PC-9 (cell line): ENCODE results near the gene CGA. TPM values are rescaled to one million over a fixed set of nuclear protein-coding genes. Genes with fewer than 3 reads are reported as not detected.

Experiments
- BruUV-seq: library from RNA; stranded (reverse); fragments of 400-500 nt; replicated peaks from 2 replicates; lab custom pipeline; 2021; lab: Mats Ljungman, UMichigan
- CTCF ChIA-PET: fragments of 300-600 bp; sonication (Branson Sonifier 250); formaldehyde crosslinking; loops from one replicate; lab custom pipeline; 2022; ENCODE audit warnings: antibody characterized with exemption; lab: Charles Lee
- POLR2A ChIA-PET: fragments of 300-600 bp; sonication (Branson Sonifier 250); formaldehyde crosslinking; loops from one replicate; lab custom pipeline; 2022; ENCODE audit warnings: antibody characterized with exemption; ENCODE audit not compliant: unreplicated experiment; lab: Charles Lee
- DNase-seq, 2 experiments: peaks; one replicate each; pipeline versions ENCODE4 v3.0.0 to v3.0.0-alpha.2; 2015 to 2022; ENCODE audit warnings: mixed read lengths in 1 of 2
- H2AFZ ChIP-seq: fragments of 200-600 bp; sonication (generic); 2 replicates; pipeline ENCODE4 v1.8.1; 2017; ENCODE audit warnings: antibody characterized with exemption
- H3F3A ChIP-seq: fragments of 200-600 bp; sonication (generic); 2 replicates; pipeline ENCODE4 v1.8.1; 2017; ENCODE audit warnings: antibody characterized with exemption, mild to moderate bottlenecking, low read depth; ENCODE audit not compliant: insufficient read depth
- H3K27ac ChIP-seq: fragments of 200-600 bp; sonication (generic); 2 replicates; pipeline ENCODE4 v1.6.1; 2016; ENCODE audit warnings: mixed run types
- H3K27me3 ChIP-seq: fragments of 200-600 bp; sonication (generic); 2 replicates; pipeline ENCODE4 v1.6.1; 2016; ENCODE audit warnings: low read depth, mixed run types; ENCODE audit not compliant: insufficient read depth
- H3K36me3 ChIP-seq: fragments of 200-600 bp; sonication (generic); 2 replicates; pipeline ENCODE4 v1.6.1; 2016; ENCODE audit warnings: low read depth, mixed run types
- H3K4me1 ChIP-seq: fragments of 200-600 bp; sonication (generic); replicated peaks from 2 replicates; pipeline ENCODE4 v1.6.1; 2016; ENCODE audit warnings: mixed run types; ENCODE audit not compliant: insufficient read depth
- H3K4me2 ChIP-seq: fragments of 200-600 bp; sonication (generic); 2 replicates; pipeline ENCODE4 v1.6.1; 2017; ENCODE audit warnings: mixed run types
- H3K4me3 ChIP-seq: fragments of 200-600 bp; sonication (generic); 2 replicates; pipeline ENCODE4 v1.6.1; 2016; ENCODE audit warnings: mixed run types
- H3K79me2 ChIP-seq: fragments of 200-600 bp; sonication (generic); 2 replicates; pipeline ENCODE4 v1.6.1; 2017; ENCODE audit warnings: low read depth, mixed run types
- H3K9me2 ChIP-seq: fragments of 200-600 bp; sonication (generic); 2 replicates; pipeline ENCODE4 v1.8.1; 2017; ENCODE audit warnings: mild to moderate bottlenecking; ENCODE audit not compliant: insufficient read depth
- H3K9me3 ChIP-seq: fragments of 200-600 bp; sonication (generic); 2 replicates; pipeline ENCODE4 v1.8.1; 2016; ENCODE audit warnings: low read depth; ENCODE audit not compliant: insufficient read depth
- H4K20me1 ChIP-seq: fragments of 200-600 bp; sonication (generic); 2 replicates; pipeline ENCODE4 v1.8.1; 2017; ENCODE audit not compliant: insufficient read depth
- EZH2 ChIP-seq: fragments of 200-600 bp; sonication (generic); IDR thresholded peaks from 2 replicates; pipeline ENCODE4 v1.8.0; 2017; ENCODE audit warnings: antibody characterized with exemption, low read depth
- intact Hi-C: fragments of 100-400 bp; cut with micrococcal nuclease; formaldehyde crosslinking; loops from one replicate; pipeline ENCODE4 v1.10.0; 2022; ENCODE audit not compliant: unreplicated experiment
- total RNA-seq: library from RNA; stranded (reverse); gene quantifications from 2 replicates; pipeline ENCODE4 v1.2.3, GENCODE V29; 2021
- TF ChIP-seq, protein P1 (sequence below): fragments of 200-600 bp; sonication (generic); conservative IDR thresholded peaks from 2 replicates; pipeline ENCODE4 v1.6.1; 2017; ENCODE audit warnings: mixed run types, antibody characterized with exemption, mild to moderate bottlenecking, moderate library complexity

CGA gene
- total RNA-seq, 1 experiment from 2014 or later: not detected

DNA sequence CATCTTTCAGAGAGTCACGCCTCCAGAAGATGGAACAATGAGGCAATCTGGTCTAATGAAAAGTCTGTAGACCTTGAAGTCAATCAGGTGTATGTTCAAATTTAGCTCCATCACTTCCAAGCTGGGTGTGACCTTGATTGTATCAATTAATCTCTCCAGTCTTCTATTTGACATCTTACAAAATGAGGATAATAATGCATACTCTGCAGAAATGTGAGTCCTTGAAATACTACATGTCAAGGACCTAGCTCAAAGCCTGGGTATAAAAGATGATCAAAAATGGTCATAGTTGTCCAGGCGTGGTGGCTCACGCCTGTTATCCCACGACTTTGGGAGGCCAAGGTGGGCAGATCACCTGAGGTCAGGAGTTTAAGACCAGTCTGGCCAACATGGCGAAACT, 29.8 kb downstream of the CGA start:
- ChIA-PET POLR2A (no interaction called here), CTCF (no interaction called here)
- H4K20me1 ChIP-seq: no peaks in the 10 kb centered on the region
- no peak overlapping the region for H3K4me3 ChIP-seq
- H3K36me3 ChIP-seq: no peaks in the 10 kb centered on the region
- no peaks in the 10 kb centered on the region for H3K4me1 ChIP-seq
- no peak for TF ChIP-seq EZH2
- no peaks in the 10 kb centered on the region for H3F3A ChIP-seq
- intact Hi-C loops: loop anchor here (2.0 kb wide), 1 partner anchor 1806 kb away; no protein-coding TSS in a partner anchor
- no peak overlapping the region for H2AFZ ChIP-seq
- no peaks in the 10 kb centered on the region for H3K9me2 ChIP-seq
- no peaks in the 10 kb centered on the region for H3K9me3 ChIP-seq
- BruUV-seq: no TSS peak
- DNase-seq: no peak
- no peaks in the 10 kb centered on the region for H3K79me2 ChIP-seq
- no peaks in the 10 kb centered on the region for H3K27me3 ChIP-seq
- no peak overlapping the region for H3K4me2 ChIP-seq
- H3K27ac ChIP-seq: no peak overlapping the region

- H4K20me1 ChIP-seq: no peaks in the 10 kb centered on the region
- H3K79me2 ChIP-seq: no peaks in the 10 kb centered on the region
- no peak overlapping the region for H2AFZ ChIP-seq
- H3K9me3 ChIP-seq: no peaks in the 10 kb centered on the region
- ChIA-PET CTCF (no interaction called here), POLR2A (no interaction called here)
- H3K4me3 ChIP-seq: no peak overlapping the region
- BruUV-seq: no TSS peak
- no peaks in the 10 kb centered on the region for H3K36me3 ChIP-seq
- no peak for TF ChIP-seq EZH2
- TF ChIP-seq, protein P1, sequence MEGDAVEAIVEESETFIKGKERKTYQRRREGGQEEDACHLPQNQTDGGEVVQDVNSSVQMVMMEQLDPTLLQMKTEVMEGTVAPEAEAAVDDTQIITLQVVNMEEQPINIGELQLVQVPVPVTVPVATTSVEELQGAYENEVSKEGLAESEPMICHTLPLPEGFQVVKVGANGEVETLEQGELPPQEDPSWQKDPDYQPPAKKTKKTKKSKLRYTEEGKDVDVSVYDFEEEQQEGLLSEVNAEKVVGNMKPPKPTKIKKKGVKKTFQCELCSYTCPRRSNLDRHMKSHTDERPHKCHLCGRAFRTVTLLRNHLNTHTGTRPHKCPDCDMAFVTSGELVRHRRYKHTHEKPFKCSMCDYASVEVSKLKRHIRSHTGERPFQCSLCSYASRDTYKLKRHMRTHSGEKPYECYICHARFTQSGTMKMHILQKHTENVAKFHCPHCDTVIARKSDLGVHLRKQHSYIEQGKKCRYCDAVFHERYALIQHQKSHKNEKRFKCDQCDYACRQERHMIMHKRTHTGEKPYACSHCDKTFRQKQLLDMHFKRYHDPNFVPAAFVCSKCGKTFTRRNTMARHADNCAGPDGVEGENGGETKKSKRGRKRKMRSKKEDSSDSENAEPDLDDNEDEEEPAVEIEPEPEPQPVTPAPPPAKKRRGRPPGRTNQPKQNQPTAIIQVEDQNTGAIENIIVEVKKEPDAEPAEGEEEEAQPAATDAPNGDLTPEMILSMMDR: no peak
- intact Hi-C loops: no loop called here
- no peaks in the 10 kb centered on the region for H3F3A ChIP-seq
- H3K4me2 ChIP-seq: no peak overlapping the region
- no peaks in the 10 kb centered on the region for H3K27me3 ChIP-seq
- no peaks in the 10 kb centered on the region for H3K4me1 ChIP-seq
- H3K9me2 ChIP-seq: no peaks in the 10 kb centered on the region
- DNase-seq: no peak
- H3K27ac ChIP-seq: no peak overlapping the region
Measured at GRCh38 chr6:87059943-87060342, 35.0 kb downstream of the CGA start.

GRCh38 chr6:87054143-87054833, 40.6 kb downstream of the CGA start:
- Histone ChIP-seq H3K4me1 (no peaks in the 10 kb centered on the region), H3K4me2 (no peak overlapping the region), H3F3A (no peaks in the 10 kb centered on the region), H3K79me2 (no peaks in the 10 kb centered on the region), H4K20me1 (no peaks in the 10 kb centered on the region), H3K9me3 (no peaks in the 10 kb centered on the region), H3K27me3 (no peaks in the 10 kb centered on the region), H2AFZ (no peak overlapping the region), H3K36me3 (no peaks in the 10 kb centered on the region), H3K27ac (no peak overlapping the region), H3K4me3 (no peak overlapping the region), H3K9me2 (no peaks in the 10 kb centered on the region)
- CTCF ChIA-PET: no interaction called here
- BruUV-seq: no TSS peak
- TF ChIP-seq, protein P1: no peak
- TF ChIP-seq EZH2: no peak
- intact Hi-C loops: no loop called here
- POLR2A ChIA-PET: no interaction called here
- DNase-seq: no peak
